SU-DHL-6 (cell line): ENCODE results near the gene SLC19A1.

Experiments
- EZH2phosphoT487 ChIP-seq: fragments of 200-600 bp; sonication (generic), shearing (Covaris generic); conservative IDR thresholded peaks from 2 replicates; pipeline ENCODE4 v1.6.1; 2018; ENCODE audit warnings: mild to moderate bottlenecking, antibody characterized with exemption, low read length, moderate library complexity, mixed read lengths
- TF ChIP-seq, protein P1 (sequence below): fragments of 200-600 bp; sonication (generic); IDR thresholded peaks from one replicate; pipeline ENCODE4 v1.5.1; 2017; ENCODE audit warnings: antibody characterized with exemption, mild to moderate bottlenecking, low read length, moderate library complexity; ENCODE audit not compliant: insufficient read depth, poor library complexity, severe bottlenecking

GRCh38 chr21:45455674-45456583 is 86.3 kb downstream of the SLC19A1 start:
- TF ChIP-seq, protein P1, sequence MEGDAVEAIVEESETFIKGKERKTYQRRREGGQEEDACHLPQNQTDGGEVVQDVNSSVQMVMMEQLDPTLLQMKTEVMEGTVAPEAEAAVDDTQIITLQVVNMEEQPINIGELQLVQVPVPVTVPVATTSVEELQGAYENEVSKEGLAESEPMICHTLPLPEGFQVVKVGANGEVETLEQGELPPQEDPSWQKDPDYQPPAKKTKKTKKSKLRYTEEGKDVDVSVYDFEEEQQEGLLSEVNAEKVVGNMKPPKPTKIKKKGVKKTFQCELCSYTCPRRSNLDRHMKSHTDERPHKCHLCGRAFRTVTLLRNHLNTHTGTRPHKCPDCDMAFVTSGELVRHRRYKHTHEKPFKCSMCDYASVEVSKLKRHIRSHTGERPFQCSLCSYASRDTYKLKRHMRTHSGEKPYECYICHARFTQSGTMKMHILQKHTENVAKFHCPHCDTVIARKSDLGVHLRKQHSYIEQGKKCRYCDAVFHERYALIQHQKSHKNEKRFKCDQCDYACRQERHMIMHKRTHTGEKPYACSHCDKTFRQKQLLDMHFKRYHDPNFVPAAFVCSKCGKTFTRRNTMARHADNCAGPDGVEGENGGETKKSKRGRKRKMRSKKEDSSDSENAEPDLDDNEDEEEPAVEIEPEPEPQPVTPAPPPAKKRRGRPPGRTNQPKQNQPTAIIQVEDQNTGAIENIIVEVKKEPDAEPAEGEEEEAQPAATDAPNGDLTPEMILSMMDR, result no peak
- TF ChIP-seq EZH2phosphoT487, result no peak
